NCI-H2029 (cell line): ENCODE measurements around the gene TNFRSF13B.
"Not testable (repeated sequence)": the region's sequence is repeated elsewhere in the genome, so short reads cannot be mapped to it uniquely, and the experiment has no call there.

ENCODE experiments used
- DNase-seq: peaks from one replicate; lab custom pipeline; 2025; lab: John Stamatoyannopoulos, UW

TNFRSF13B gene

GRCh38 chr17:16908273-16908672, 63.6 kb downstream of the TNFRSF13B start:
- DNase-seq = no peak

DNA sequence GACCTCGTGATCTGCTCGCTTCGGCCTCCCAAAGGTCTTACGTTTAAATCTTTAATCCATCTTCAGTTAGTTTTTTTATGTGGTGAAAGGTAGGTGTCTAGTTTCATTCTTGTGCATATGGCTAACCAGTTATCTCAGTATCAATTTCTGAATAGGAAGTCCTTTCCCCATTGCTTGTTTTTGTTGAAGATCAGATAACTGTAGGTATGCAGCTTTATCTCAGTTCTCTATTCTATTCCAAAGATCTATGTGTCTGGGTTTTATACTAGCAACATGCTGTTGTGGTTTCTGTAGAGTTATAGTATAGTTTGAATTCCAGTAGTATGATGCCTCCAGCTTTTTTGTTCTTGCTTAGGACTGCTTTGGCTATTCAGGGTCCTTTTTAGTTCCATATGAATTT, 65.2 kb downstream of the TNFRSF13B start:
- DNase-seq = no peak

- DNase-seq = no peak
These were observed 66.2 kb downstream of the TNFRSF13B start for GRCh38 chr17:16905593-16906191.

DNA sequence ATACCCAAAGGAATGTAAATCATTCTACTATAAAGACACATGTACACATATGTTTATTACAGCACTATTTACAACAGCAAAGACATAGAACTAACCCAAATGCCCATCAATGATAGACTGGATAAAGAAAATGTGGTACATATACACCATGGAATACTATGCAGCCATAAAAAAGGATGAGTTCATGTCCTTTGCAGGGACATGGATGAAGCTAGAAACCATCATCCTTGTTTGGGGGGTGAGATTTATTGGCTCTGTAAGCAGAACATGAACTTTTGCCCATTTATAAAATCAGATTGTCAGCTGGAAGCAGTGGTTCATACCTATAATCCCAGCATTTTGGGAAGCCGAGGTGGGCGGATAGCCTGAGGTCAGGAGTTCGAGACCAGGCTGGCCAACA, 68.8 kb downstream of the TNFRSF13B start:
- DNase-seq = not testable (repeated sequence)

- DNase-seq = no peak
These were observed 71.5 kb downstream of the TNFRSF13B start for GRCh38 chr17:16900288-16900882.

DNA sequence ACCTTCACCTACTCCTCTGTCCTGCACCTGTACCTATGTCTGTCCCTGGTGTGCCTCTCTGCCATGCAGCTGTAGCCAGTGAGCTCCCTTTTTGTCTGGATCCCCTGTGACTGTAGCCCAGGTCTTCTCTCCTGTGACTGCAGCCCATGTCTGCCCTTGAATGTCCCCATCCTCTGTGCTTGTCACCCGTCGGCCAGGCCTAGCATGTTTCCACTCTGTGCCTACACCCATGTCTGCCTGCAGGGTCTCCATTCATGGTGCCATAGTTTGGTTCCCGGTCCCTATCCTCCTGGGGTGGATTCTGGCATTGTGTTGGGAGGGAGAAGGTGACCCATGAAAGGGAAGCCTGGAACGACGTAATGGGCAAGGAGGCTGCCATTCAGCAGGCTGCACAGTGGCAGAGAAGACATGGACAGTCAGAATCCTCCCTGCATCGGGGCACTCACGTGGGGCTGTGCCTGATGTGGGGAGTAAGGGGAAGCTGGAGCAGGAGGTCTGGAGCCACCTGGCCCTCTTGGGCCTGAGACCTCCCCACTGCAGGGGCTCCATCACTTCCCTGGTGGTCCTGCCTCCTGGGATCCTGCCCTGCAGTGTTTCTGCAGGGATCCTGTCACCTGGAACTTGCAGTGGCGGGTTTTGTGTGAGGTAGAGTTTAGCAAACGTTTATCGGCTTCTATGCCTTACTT, 74.6 kb downstream of the TNFRSF13B start:
- DNase-seq = not testable (repeated sequence)

DNA sequence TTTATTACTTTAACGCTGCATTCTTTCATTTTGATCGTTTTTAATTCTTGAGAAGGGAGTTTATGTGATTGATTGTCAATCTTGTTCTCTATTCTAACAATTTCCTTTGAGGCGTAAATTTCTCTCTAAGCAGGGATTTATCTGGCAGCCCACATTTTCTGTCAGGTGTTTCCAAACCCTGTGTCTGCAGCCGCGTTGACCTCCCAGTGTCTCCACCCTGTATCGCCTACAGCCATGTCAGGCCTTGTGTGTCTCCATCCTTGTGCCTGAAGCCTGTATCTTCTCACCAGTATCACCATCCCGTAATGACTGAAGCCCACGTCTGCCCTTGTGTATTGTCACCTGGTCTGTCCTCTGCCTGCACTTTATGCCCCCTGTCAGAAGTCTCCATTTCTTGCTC, 75.7 kb downstream of the TNFRSF13B start:
- DNase-seq = not testable (repeated sequence)

DNA sequence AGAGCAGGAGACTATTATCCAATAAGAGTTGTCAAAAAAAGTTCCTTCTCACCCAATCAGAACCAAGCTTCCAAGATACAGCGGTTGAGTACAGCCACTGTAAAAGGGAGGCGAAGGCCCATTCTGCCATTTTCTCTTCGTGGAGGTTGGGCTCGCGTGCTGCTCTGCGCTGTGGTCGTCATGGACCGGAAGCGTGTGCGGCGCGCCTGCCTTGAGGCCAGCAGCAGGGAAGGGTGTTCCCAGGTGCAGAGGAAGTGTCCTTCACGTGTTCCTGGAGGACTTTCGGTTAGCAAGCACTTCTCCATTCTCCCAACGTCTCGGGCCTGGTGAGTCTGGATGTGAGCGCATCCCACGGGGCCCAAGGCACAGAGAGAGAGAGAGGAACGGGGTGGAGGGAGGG, 78.4 kb downstream of the TNFRSF13B start:
- DNase-seq = not testable (repeated sequence)

- DNase-seq = not testable (repeated sequence)
These were observed 79.0 kb downstream of the TNFRSF13B start for GRCh38 chr17:16892876-16893454.

GRCh38 chr17:16889088-16889465, 82.8 kb downstream of the TNFRSF13B start:
- DNase-seq = no peak
